Neural cell (in vitro differentiated cells): ENCODE results near the gene GBE1. TPM values are rescaled to one million over a fixed set of nuclear protein-coding genes. Genes with fewer than 3 reads are reported as not detected.

Experiments
- H2AFZ ChIP-seq: fragments of 200-600, 300-800 bp; sonication (generic), shearing (Covaris generic); 2 replicates; pipeline ENCODE4 v1.6.0; 2014; ENCODE audit warnings: low read depth, mild to moderate bottlenecking, antibody characterized with exemption, low read length, moderate library complexity
- H3F3A ChIP-seq: fragments of 200-600 bp; shearing (Covaris generic); 2 replicates; pipeline ENCODE4 v1.6.1; 2016; ENCODE audit warnings: mild to moderate bottlenecking, moderate library complexity, mixed read lengths, antibody characterized with exemption, low read length; ENCODE audit not compliant: insufficient read depth, poor library complexity, severe bottlenecking
- H3K27ac ChIP-seq: fragments of 200-600, 300-800 bp; sonication (generic), shearing (Covaris generic); 2 replicates; pipeline ENCODE4 v1.5.1; 2014; ENCODE audit warnings: mild to moderate bottlenecking, low read length, moderate library complexity
- H3K27me3 ChIP-seq: fragments of 300-800, 200-600 bp; sonication (generic), shearing (Covaris generic); 2 replicates; pipeline ENCODE4 v1.6.0; 2014; ENCODE audit warnings: mild to moderate bottlenecking, low read depth, low read length, moderate library complexity; ENCODE audit not compliant: insufficient read depth
- H3K36me3 ChIP-seq: fragments of 300-800, 200-600 bp; sonication (generic), shearing (Covaris generic); 2 replicates; pipeline ENCODE4 v1.5.1; 2014; ENCODE audit warnings: mild to moderate bottlenecking, antibody characterized with exemption, low read length, moderate library complexity; ENCODE audit not compliant: insufficient read depth
- H3K4me2 ChIP-seq: fragments of 300-800, 200-600 bp; sonication (generic), shearing (Covaris generic); 2 replicates; pipeline ENCODE4 v1.6.0; 2014; ENCODE audit warnings: mild to moderate bottlenecking, low read length
- H3K4me3 ChIP-seq: fragments of 300-800, 200-600 bp; sonication (generic), shearing (Covaris generic); 2 replicates; pipeline ENCODE4 v1.5.1; 2014; ENCODE audit warnings: mild to moderate bottlenecking, low read length, moderate library complexity
- H3K79me2 ChIP-seq: fragments of 200-600 bp; shearing (Covaris generic); replicated peaks from 2 replicates; pipeline ENCODE4 v1.6.0; 2014; ENCODE audit warnings: mild to moderate bottlenecking, low read length, moderate library complexity; ENCODE audit not compliant: insufficient read depth
- H3K9ac ChIP-seq: fragments of 300-800, 200-600 bp; sonication (generic), shearing (Covaris generic); 2 replicates; pipeline ENCODE4 v1.6.1; 2016; ENCODE audit warnings: mild to moderate bottlenecking, low read length, mixed read lengths
- H3K9me2 ChIP-seq: fragments of 200-600 bp; shearing (Covaris generic); 2 replicates; pipeline ENCODE4 v1.6.1; 2016; ENCODE audit warnings: mild to moderate bottlenecking, low read length, mixed read lengths; ENCODE audit not compliant: insufficient read depth
- H3K9me3 ChIP-seq: fragments of 200-600, 300-800 bp; sonication (generic), shearing (Covaris generic); 2 replicates; pipeline ENCODE4 v1.6.1; 2016; ENCODE audit warnings: mild to moderate bottlenecking, mixed run types, low read length, moderate library complexity, mixed read lengths
- H4K20me1 ChIP-seq: fragments of 200-600 bp; shearing (Covaris generic); 2 replicates; pipeline ENCODE4 v1.6.1; 2016; ENCODE audit warnings: mild to moderate bottlenecking, mixed run types; ENCODE audit not compliant: insufficient read depth
- EP300 ChIP-seq: fragments of 450-650 bp; conservative IDR thresholded peaks from 2 replicates; pipeline ENCODE4 v1.6.1; 2014; ENCODE audit warnings: antibody characterized with exemption, mild to moderate bottlenecking, moderate library complexity; ENCODE audit not compliant: poor library complexity, severe bottlenecking
- EZH2 ChIP-seq: fragments of 200-600, 300-800 bp; shearing (Covaris generic), sonication (generic); IDR thresholded peaks from 2 replicates; pipeline ENCODE4 v1.6.1; 2014; ENCODE audit warnings: antibody characterized with exemption, low read length, borderline replicate concordance, mild to moderate bottlenecking; ENCODE audit not compliant: insufficient read depth, poor library complexity, severe bottlenecking
- MXI1 ChIP-seq: fragments of 450-650 bp; conservative IDR thresholded peaks from 2 replicates; pipeline ENCODE4 v1.6.1; 2014; ENCODE audit warnings: antibody characterized with exemption, mild to moderate bottlenecking; ENCODE audit not compliant: poor library complexity, severe bottlenecking
- POLR2AphosphoS5 ChIP-seq: IDR thresholded peaks from 2 replicates; pipeline ENCODE4 v1.6.1; 2012
- RAD21 ChIP-seq: fragments of 450-650 bp; conservative IDR thresholded peaks from 2 replicates; pipeline ENCODE4 v1.6.1; 2014; ENCODE audit warnings: antibody characterized with exemption, mild to moderate bottlenecking, moderate library complexity
- REST ChIP-seq: IDR thresholded peaks from 2 replicates; pipeline ENCODE4 v1.6.1; 2012; ENCODE audit warnings: borderline replicate concordance
- SMC3 ChIP-seq: fragments of 450-650 bp; conservative IDR thresholded peaks from 2 replicates; pipeline ENCODE4 v1.6.1; 2014; ENCODE audit warnings: antibody characterized with exemption, mild to moderate bottlenecking, moderate library complexity; ENCODE audit not compliant: poor library complexity
- TAF1 ChIP-seq: IDR thresholded peaks from 2 replicates; pipeline ENCODE4 v1.6.1; 2012; ENCODE audit warnings: low read depth
- polyA plus RNA-seq: library from polyadenylated mRNA; depleted of rRNA; stranded (reverse); fragments of >200 nt; gene quantifications from 2 replicates; pipeline ENCODE4 v1.2.3, GENCODE V29; 2014
- TF ChIP-seq, protein P1 (sequence below): fragments of 450-650 bp; IDR thresholded peaks from 2 replicates; pipeline ENCODE4 v1.5.1; 2014; ENCODE audit warnings: antibody characterized with exemption, mild to moderate bottlenecking, moderate library complexity; ENCODE audit not compliant: poor library complexity, severe bottlenecking

The GBE1 gene
- polyA plus RNA-seq, 1 donor from 2014 or later = 2.4 TPM

DNA sequence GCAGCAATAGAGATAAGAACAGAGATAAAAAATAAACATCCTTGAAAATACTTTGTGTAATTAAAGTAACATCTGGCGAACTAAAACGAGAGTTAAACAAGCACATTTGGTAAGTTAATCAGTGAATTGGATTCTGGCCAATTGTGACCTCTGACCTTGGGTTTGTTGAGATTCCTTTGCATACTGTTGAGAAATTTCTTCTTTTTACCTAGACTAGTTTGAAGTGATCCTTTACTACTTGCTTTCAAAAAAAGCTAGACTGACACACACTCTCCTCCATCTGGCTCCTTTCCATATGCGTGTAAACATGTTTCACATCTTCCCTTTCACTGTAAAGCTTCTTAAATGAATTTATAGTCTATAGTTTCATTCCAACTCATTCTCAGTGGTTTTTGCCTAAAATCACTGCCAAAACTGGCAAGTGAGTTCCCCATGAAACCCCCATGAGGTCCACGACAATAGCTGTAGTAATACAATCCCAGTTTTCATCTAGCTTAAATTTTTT, 17.3 kb upstream of the GBE1 start:
- Histone ChIP-seq H3K79me2 (no peaks in the 10 kb centered on the region), H3K4me2 (no peak overlapping the region), H3K9me3 (no peaks in the 10 kb centered on the region), H3K27me3 (no peaks in the 10 kb centered on the region), H3K4me3 (no peak overlapping the region), H4K20me1 (no peaks in the 10 kb centered on the region), H3K27ac (no peak overlapping the region), H3K36me3 (no peaks in the 10 kb centered on the region), H3K9me2 (no peaks in the 10 kb centered on the region), H3F3A (no peaks in the 10 kb centered on the region), H3K9ac (no peak overlapping the region), H2AFZ (no peak overlapping the region)
- TF ChIP-seq REST (no peak), MXI1 (no peak), POLR2AphosphoS5 (no peak), SMC3 (no peak), RAD21 (no peak), EP300 (no peak), TAF1 (no peak), EZH2 (no peak)
- TF ChIP-seq, protein P1, sequence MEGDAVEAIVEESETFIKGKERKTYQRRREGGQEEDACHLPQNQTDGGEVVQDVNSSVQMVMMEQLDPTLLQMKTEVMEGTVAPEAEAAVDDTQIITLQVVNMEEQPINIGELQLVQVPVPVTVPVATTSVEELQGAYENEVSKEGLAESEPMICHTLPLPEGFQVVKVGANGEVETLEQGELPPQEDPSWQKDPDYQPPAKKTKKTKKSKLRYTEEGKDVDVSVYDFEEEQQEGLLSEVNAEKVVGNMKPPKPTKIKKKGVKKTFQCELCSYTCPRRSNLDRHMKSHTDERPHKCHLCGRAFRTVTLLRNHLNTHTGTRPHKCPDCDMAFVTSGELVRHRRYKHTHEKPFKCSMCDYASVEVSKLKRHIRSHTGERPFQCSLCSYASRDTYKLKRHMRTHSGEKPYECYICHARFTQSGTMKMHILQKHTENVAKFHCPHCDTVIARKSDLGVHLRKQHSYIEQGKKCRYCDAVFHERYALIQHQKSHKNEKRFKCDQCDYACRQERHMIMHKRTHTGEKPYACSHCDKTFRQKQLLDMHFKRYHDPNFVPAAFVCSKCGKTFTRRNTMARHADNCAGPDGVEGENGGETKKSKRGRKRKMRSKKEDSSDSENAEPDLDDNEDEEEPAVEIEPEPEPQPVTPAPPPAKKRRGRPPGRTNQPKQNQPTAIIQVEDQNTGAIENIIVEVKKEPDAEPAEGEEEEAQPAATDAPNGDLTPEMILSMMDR = no peak

DNA sequence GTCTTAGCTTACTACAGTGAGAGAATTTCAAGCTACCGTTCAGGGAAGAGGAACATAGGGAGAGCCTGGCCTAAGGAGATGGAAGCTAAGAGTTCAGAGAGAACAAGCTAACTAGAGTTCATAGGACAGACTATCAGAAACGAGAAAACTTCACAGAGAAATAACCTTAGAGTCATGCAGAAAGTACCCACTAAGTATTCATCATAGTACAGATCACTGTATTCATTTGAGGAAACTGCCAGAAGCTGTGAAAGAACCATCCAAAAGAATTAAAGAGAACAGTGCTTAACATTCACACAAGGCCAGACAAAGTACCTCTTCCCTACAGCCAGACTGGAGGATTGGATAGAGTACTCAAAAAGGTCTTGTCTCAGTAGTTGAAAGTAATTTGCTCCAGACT, 15.2 kb upstream of the GBE1 start:
- no peaks in the 10 kb centered on the region for H3K36me3 ChIP-seq
- no peaks in the 10 kb centered on the region for H3K9me2 ChIP-seq
- H3K9ac ChIP-seq = no peak overlapping the region
- no peak overlapping the region for H2AFZ ChIP-seq
- H4K20me1 ChIP-seq = no peaks in the 10 kb centered on the region
- no peak overlapping the region for H3K27ac ChIP-seq
- no peak overlapping the region for H3K4me2 ChIP-seq
- no peak for TF ChIP-seq TAF1
- no peak for TF ChIP-seq SMC3
- no peak for TF ChIP-seq EP300
- no peak for TF ChIP-seq REST
- no peak overlapping the region for H3K4me3 ChIP-seq
- H3K79me2 ChIP-seq = no peaks in the 10 kb centered on the region
- no peaks in the 10 kb centered on the region for H3K27me3 ChIP-seq
- H3K9me3 ChIP-seq = no peaks in the 10 kb centered on the region
- no peaks in the 10 kb centered on the region for H3F3A ChIP-seq
